Right kidney (tissue), 1 donor: ENCODE results near the gene REEP6.

Experiments
- DNase-seq: peaks from one replicate; pipeline ENCODE4 v3.0.0-alpha.2; 2016

The REEP6 gene

DNA sequence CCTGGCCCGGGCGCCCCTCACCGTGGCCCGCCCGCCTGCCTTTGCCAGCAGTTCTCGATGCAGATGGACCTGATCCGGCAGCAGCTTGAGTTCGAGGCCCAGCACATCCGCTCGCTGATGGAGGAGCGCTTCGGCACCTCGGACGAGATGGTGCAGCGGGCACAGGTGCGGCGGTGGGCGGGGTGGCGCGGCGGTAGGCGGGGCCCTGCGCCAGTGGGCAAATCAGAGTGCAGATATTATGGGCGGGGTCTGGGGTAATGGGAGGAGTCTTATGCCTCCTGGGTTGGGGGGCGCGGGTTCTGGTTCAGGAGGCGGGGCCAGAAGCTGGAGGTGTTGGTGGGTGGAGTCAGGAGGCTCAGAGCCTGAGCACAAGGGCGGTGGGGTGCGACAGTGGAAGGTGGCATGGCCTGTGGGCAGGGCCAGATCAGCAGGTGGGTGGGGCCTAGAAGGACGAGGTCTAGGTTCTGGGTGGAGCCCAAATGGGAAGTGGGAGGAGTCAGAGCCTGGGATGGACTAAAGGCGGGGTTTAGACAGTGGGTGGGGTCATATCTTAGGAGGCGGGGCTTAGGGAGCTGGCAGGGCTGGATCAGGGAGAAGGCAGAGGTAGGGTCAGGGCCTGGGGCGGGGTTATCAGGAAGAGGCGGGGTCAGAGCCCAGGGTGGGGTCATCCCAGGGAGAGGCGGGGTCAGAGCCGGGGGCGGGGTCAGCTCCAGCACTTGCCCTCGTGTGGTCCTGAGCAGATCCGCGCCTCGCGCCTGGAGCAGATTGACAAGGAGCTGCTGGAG lies 35.5 kb upstream of the REEP6 start:
- DNase-seq = no peak

DNA sequence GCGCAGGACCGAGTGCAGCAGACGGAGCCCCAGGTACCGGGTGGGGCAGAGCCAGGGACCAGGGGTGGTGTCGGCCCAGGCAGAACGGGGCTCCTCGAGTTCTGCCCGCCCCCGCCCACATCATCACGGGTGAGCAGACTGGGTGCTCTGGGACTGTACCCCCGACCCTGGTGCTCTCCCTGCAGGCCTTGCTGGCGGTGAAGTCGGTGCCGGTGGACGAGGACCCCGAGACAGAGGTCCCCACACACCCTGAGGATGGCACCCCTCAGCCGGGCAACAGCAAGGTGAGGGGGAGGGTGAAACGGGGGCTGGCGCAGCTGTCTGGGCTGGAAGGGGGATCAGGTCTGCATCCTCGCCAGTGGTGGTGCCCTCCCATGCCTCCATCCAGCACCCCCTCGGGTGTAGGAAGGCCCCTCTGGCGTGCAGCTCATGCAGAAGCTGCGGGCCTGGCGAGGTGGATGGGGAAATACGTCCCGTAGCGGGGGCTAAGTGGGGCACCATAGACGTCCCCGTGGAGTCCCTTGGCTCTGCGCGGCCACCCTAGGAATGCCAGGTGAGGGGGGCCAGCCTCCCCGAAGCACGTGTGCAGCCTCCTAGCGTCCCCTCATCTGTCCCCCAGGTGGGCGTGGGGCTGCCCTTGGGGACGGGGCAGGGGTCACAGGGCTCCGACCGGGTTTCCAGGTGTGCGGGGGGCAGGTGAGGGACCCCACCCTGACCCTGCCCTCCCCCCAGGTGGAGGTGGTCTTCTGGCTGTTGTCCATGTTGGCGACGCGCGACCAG lies 34.7 kb upstream of the REEP6 start:
- DNase-seq = no peak

DNA sequence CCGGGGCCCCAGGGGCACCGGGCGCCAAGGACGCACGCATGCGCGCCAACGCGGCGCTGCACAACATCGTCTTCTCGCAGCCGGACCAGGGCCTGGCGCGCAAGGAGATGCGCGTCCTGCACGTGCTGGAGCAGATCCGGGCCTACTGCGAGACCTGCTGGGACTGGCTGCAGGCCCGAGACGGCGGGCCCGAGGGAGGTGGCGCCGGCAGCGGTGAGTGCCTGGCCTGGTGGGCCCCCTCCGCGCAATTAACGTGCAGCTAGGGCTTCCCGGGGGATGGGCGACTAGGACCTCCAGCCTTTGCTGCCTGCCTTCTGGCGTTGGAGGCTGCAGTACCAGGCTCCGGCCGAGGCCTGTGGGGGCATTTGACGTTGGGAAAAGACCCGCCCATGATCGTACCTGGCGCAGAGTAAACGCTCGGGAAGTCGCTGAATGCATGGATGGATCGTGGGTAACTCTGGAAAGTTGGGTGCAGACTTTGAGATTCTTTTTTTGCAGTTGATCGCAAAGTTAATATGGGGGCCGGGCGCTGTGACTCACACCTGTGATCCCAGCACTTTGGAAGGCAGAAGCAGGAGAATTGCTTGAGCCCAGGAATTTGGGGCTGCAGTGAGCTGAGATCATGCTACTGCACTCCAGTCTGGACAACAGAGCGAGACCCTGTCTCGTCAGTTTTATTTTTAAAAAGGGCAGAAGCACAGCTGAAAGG lies 33.8 kb upstream of the REEP6 start:
- no peak for DNase-seq

- no peak for DNase-seq
These were observed 33.1 kb upstream of the REEP6 start for GRCh38 chr19:1457892-1458291.

GRCh38 chr19:1459479-1459878 lies 31.5 kb upstream of the REEP6 start:
- DNase-seq = no peak

DNA sequence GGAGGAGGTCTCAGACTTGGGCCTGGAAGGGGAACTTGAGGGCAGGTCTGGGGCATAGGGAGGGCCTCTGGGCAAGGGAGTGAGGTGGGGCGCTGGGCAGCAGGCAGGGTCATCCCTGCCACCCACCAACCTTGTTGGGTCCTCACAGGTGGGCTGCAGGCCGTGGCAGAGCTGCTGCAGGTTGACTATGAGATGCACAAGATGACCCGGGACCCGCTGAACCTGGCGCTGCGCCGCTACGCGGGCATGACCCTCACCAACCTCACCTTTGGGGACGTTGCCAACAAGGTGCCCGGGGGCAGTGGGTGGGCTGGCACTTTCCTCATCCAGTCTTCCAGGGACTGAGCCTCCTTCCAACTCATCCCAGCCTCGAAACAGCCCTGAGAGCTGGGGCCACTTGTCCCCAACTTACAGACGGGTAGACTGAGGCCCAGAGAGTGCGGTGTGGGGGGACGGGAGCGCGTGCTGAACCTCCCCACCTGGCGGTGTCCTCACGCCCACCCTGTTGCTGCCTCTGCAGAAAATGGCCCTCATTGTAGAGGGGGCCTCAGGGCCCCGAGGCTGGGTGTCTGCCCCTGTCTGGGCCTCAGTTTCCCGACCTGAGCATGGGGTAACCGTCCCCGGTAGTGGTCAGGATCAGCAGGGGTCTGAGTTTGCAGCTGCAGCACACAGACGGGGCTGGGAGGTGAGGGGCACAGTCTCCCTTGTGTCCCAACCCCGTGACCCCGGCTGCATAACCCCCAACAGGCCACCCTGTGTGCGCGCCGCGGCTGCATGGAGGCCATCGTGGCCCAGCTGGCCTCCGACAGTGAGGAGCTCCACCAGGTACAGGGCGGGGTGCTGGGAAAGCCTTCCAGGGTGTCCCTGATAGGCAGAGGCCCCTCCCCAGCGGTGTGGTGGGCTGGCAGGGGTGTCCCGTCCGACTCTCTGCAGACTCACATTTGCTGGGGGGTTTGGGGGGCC lies 30.7 kb upstream of the REEP6 start:
- DNase-seq = no peak

DNA sequence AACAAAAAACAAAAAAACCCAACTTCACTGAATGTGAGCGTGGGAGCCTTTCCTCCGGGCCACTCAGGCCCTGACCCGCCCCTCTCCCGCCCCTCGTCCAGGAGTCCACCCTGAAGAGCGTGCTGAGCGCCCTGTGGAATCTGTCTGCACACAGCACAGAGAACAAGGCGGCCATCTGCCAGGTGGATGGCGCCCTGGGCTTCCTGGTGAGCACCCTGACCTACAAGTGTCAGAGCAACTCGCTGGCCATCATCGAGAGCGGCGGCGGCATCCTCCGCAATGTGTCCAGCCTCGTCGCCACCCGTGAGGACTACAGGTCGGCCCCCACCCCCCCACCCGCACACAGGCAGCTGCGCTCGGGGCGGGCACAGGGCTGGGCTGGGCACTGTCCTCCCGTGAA lies 29.1 kb upstream of the REEP6 start:
- no peak for DNase-seq

GRCh38 chr19:1465191-1466016 lies 25.6 kb upstream of the REEP6 start:
- DNase-seq = peak; percentile 75

GRCh38 chr19:1466018-1466460 lies 24.9 kb upstream of the REEP6 start:
- no peak for DNase-seq

DNA sequence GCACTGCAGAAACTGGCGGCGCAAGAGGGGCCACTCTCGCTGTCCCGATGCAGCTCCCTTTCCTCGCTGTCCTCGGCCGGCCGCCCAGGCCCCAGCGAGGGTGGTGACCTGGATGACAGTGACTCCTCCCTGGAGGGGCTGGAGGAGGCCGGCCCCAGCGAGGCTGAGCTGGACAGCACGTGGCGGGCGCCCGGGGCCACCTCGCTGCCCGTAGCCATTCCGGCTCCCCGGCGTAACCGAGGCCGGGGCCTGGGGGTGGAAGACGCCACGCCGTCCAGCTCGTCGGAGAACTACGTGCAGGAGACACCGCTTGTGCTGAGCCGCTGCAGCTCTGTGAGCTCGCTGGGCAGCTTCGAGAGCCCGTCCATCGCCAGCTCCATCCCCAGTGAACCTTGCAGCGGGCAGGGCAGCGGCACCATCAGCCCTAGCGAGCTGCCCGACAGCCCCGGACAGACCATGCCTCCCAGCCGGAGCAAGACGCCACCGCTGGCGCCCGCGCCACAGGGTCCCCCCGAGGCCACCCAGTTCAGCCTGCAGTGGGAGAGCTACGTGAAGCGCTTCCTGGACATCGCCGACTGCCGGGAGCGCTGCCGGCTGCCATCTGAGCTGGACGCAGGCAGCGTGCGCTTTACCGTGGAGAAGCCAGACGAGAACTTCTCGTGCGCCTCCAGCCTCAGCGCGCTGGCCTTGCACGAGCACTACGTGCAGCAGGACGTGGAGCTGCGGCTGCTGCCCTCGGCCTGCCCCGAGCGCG lies 24.3 kb upstream of the REEP6 start:
- DNase-seq = peak; percentile 61

GRCh38 chr19:1467215-1467489 lies 23.8 kb upstream of the REEP6 start:
- no peak for DNase-seq

- DNase-seq = peak; percentile 55
These were observed 23.3 kb upstream of the REEP6 start for GRCh38 chr19:1467490-1468273.

DNA sequence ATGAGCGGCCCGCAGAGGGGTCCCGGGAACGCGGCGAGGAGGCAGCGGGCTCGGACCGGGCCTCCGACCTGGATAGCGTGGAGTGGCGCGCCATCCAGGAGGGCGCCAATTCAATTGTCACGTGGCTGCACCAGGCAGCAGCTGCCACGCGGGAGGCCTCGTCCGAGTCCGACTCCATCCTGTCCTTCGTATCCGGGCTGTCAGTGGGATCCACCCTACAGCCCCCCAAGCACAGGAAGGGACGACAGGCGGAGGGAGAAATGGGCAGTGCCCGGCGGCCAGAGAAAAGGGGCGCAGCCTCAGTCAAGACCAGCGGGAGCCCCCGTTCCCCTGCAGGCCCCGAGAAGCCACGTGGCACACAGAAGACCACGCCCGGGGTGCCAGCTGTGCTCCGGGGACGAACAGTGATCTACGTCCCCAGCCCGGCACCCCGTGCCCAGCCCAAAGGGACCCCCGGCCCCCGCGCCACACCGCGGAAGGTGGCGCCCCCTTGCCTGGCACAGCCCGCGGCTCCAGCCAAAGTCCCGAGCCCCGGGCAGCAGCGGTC lies 22.6 kb upstream of the REEP6 start:
- DNase-seq = peak; percentile 56

DNA sequence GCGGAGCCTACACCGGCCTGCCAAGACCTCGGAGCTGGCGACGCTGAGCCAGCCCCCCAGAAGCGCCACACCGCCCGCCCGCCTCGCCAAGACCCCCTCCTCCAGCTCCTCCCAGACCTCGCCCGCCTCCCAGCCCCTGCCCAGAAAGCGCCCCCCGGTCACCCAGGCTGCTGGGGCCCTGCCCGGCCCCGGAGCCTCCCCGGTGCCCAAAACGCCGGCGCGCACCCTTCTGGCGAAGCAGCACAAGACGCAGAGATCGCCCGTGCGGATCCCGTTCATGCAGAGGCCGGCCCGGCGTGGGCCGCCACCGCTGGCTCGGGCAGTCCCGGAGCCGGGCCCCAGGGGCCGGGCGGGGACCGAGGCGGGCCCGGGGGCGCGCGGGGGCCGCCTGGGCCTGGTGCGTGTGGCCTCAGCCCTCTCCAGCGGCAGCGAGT lies 22.1 kb upstream of the REEP6 start:
- DNase-seq = no peak

GRCh38 chr19:1469255-1470054 lies 21.5 kb upstream of the REEP6 start:
- no peak for DNase-seq

DNA sequence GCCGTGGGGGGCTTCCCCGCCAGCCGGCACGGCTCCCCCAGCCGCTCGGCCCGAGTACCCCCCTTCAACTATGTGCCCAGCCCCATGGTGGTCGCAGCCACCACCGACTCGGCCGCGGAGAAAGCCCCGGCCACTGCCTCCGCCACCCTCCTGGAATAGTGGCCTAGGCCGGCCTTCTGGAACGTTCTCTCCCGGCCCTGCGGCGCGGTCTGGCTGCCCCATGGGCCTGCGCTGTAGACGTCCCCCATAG lies 21.0 kb upstream of the REEP6 start:
- no peak for DNase-seq

DNA sequence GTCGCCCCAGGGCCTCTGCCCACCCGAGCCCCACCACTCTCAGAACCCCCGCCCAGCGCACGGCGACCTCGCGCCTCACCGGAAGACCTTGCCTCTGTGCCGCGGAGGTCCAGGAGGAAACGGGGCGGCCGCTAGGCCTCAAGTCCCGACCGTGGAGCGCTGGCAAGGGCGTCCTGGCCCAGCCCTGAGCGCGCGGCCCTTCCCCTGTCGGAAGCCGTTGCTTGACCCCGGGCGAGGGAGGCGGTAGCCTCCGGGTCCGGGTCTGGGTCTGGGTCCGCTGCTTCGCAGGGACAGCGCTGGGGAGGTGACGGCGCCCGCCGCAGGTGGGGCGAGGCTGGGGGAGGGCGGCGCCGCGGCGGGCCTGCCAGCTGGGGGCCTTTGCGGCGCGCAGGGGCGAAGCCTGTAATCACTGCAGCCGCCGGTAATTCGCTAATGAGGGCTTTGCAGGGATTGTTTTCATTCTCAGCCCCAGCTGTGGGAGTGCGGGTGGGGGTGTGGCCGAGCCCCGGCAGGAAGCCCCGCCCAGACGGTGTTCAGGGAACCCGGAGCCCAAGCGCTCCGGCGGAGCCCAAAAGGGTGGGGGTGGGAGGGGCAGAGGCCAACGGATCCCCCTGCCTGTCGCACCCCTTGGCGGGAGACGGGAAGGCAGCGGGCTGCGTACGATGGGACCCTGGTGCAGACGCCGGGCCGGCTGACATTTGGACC lies 20.5 kb upstream of the REEP6 start:
- DNase-seq = peak; percentile 63

DNA sequence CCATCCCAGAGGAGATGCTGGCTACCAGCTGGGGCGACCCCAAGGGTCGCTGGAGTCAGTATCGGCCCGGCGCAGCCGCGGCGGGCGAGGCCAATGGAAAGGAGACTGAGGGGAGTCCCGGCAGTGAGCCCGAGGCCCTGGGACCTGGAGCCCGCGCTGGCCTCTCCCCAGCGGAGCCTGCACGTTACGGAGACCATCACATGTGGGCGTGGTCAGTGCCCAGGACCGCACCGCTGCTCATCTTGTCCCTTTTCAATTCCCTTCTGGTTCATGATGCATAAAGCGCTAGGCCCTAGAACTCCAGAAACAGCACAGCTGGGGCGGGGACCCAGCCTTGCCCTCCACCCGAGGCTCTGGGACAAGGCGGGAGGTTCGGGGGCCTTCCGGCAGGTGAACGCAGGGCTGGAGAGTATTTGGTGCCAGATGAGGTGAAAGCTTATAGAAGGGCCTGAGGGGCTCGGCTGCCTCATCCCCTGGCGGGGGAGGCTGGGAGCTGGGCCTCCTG lies 19.9 kb upstream of the REEP6 start:
- peak; percentile 64 for DNase-seq
